Measurements from ENCODE around the gene SIRPA. TPM values are rescaled to one million over a fixed set of nuclear protein-coding genes. Genes with fewer than 3 reads are reported as not detected.

The SIRPA gene
- total and polyA plus RNA-seq, 2 experiments from 2014 or later = 93.3 to 101 TPM

- Histone ChIP-seq H3K4me2 (ENCODE audit: unreplicated experiment) (no peak overlapping the region), H3K36me3 (ENCODE audit: low read depth) (no peaks in the 10 kb centered on the region), H3K27ac (no peak overlapping the region), H4K20me1 (ENCODE audit: insufficient read depth) (no peaks in the 10 kb centered on the region), H3K4me1 (ENCODE audit: insufficient read depth) (no peaks in the 10 kb centered on the region), H3K9ac (no peak overlapping the region), H3K4me3 (no peak overlapping the region), H3K79me2 (ENCODE audit: insufficient read depth) (no peaks in the 10 kb centered on the region), H3K9me2 (ENCODE audit: insufficient read depth) (no peaks in the 10 kb centered on the region), H2AFZ (no peak overlapping the region), H3F3A (ENCODE audit: insufficient read depth) (no peaks in the 10 kb centered on the region), H3K27me3 (replicated peaks; ENCODE audit: insufficient read depth) (no peaks in the 10 kb centered on the region), H3K9me3 (ENCODE audit: low read depth) (no peaks in the 10 kb centered on the region)
- in situ Hi-C loops (cut with MboI) = no loop called here
- no peak for TF ChIP-seq EZH2phosphoT487 (IDR thresholded peaks at IDR 0.05; ENCODE audit: insufficient read depth, low read depth)
- no peak for TF ChIP-seq EZH2 (IDR thresholded peaks at IDR 0.05; ENCODE audit: insufficient read depth, poor library complexity, severe bottlenecking)
- no peak for DNase-seq
- WGBS, 2 experiments (ENCODE audit: low coverage in 1 of 2, low lambda C conversion rate in 2 of 2, missing lambda C conversion rate in 2 of 2) = 81 to 85% methylated on average over 7 of the region's 7 CpGs
These were observed 55.6 kb downstream of the SIRPA start for GRCh38 chr20:1950836-1951235.

GRCh38 chr20:1951436-1952115 lies 56.4 kb downstream of the SIRPA start:
- TF ChIP-seq EZH2 (IDR thresholded peaks at IDR 0.05; ENCODE audit: insufficient read depth, poor library complexity, severe bottlenecking) = no peak
- no peak for TF ChIP-seq EZH2phosphoT487 (IDR thresholded peaks at IDR 0.05; ENCODE audit: insufficient read depth, low read depth)
- no peaks in the 10 kb centered on the region for H3K9me2 ChIP-seq (ENCODE audit: insufficient read depth)
- no peaks in the 10 kb centered on the region for H3K36me3 ChIP-seq (ENCODE audit: low read depth)
- DNase-seq = no peak
- H3K9ac ChIP-seq = no peak overlapping the region
- H4K20me1 ChIP-seq (ENCODE audit: insufficient read depth) = no peaks in the 10 kb centered on the region
- no peaks in the 10 kb centered on the region for H3F3A ChIP-seq (ENCODE audit: insufficient read depth)
- no peaks in the 10 kb centered on the region for H3K79me2 ChIP-seq (ENCODE audit: insufficient read depth)
- H3K4me3 ChIP-seq = no peak overlapping the region
- H3K27ac ChIP-seq = no peak overlapping the region
- H3K27me3 ChIP-seq (replicated peaks; ENCODE audit: insufficient read depth) = no peaks in the 10 kb centered on the region
- H2AFZ ChIP-seq = no peak overlapping the region
- no peaks in the 10 kb centered on the region for H3K4me1 ChIP-seq (ENCODE audit: insufficient read depth)
- no peaks in the 10 kb centered on the region for H3K9me3 ChIP-seq (ENCODE audit: low read depth)
- H3K4me2 ChIP-seq (ENCODE audit: unreplicated experiment) = no peak overlapping the region
- 80 to 88% methylated on average over 10 to 11 of the region's 11 CpGs for WGBS, 2 experiments (ENCODE audit: low coverage in 1 of 2, low lambda C conversion rate in 2 of 2, missing lambda C conversion rate in 2 of 2)
- in situ Hi-C loops (cut with MboI) = no loop called here

- H3K79me2 ChIP-seq (ENCODE audit: insufficient read depth) = no peaks in the 10 kb centered on the region
- no peaks in the 10 kb centered on the region for H3K9me2 ChIP-seq (ENCODE audit: insufficient read depth)
- no peak overlapping the region for H3K4me3 ChIP-seq
- in situ Hi-C loops (cut with MboI) = no loop called here
- no peaks in the 10 kb centered on the region for H4K20me1 ChIP-seq (ENCODE audit: insufficient read depth)
- no peaks in the 10 kb centered on the region for H3K36me3 ChIP-seq (ENCODE audit: low read depth)
- H3K4me2 ChIP-seq (ENCODE audit: unreplicated experiment) = no peak overlapping the region
- no peak for DNase-seq
- no peak overlapping the region for H3K27ac ChIP-seq
- TF ChIP-seq EZH2phosphoT487 (IDR thresholded peaks at IDR 0.05; ENCODE audit: insufficient read depth, low read depth) = no peak
- no peak for TF ChIP-seq EZH2 (IDR thresholded peaks at IDR 0.05; ENCODE audit: insufficient read depth, poor library complexity, severe bottlenecking)
- H3K9me3 ChIP-seq (ENCODE audit: low read depth) = no peaks in the 10 kb centered on the region
- no peaks in the 10 kb centered on the region for H3K4me1 ChIP-seq (ENCODE audit: insufficient read depth)
- H3K27me3 ChIP-seq (replicated peaks; ENCODE audit: insufficient read depth) = no peaks in the 10 kb centered on the region
- no peak overlapping the region for H3K9ac ChIP-seq
- H3F3A ChIP-seq (ENCODE audit: insufficient read depth) = no peaks in the 10 kb centered on the region
- 45 to 47% methylated on average over 6 of the region's 6 CpGs for WGBS, 2 experiments (ENCODE audit: low coverage in 1 of 2, low lambda C conversion rate in 2 of 2, missing lambda C conversion rate in 2 of 2)
- no peak overlapping the region for H2AFZ ChIP-seq
These were observed 57.7 kb downstream of the SIRPA start for GRCh38 chr20:1952737-1953530.

DNA sequence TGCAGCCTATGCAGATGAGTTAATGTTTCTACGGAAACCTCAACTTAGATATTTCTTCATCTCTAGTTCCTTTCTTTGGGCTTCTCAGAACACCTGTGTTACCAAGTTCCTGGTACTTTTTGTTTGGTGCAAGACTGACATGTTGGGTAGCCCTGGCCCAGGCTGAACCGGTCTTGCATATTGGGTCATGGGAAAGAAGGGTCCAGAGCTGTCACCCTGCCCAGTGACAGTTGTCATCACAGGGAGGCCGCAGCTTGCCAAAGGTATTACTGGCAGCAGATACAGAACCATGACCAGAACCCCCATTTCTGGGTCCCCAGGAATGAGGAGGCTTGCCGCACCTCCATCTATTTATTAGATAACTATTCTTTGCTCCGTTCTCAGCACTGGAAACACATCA lies 58.4 kb downstream of the SIRPA start:
- H3K4me1 ChIP-seq (ENCODE audit: insufficient read depth) = no peaks in the 10 kb centered on the region
- H3K27ac ChIP-seq = no peak overlapping the region
- in situ Hi-C loops (cut with MboI) = no loop called here
- H3K4me3 ChIP-seq = no peak overlapping the region
- H3K27me3 ChIP-seq (replicated peaks; ENCODE audit: insufficient read depth) = no peaks in the 10 kb centered on the region
- 95 to 97% methylated on average over 5 of the region's 5 CpGs for WGBS, 2 experiments (ENCODE audit: low coverage in 1 of 2, low lambda C conversion rate in 2 of 2, missing lambda C conversion rate in 2 of 2)
- no peaks in the 10 kb centered on the region for H3K9me3 ChIP-seq (ENCODE audit: low read depth)
- no peaks in the 10 kb centered on the region for H4K20me1 ChIP-seq (ENCODE audit: insufficient read depth)
- TF ChIP-seq EZH2 (IDR thresholded peaks at IDR 0.05; ENCODE audit: insufficient read depth, poor library complexity, severe bottlenecking) (no peak), EZH2phosphoT487 (IDR thresholded peaks at IDR 0.05; ENCODE audit: insufficient read depth, low read depth) (no peak)
- no peaks in the 10 kb centered on the region for H3F3A ChIP-seq (ENCODE audit: insufficient read depth)
- H3K79me2 ChIP-seq (ENCODE audit: insufficient read depth) = no peaks in the 10 kb centered on the region
- no peak overlapping the region for H3K9ac ChIP-seq
- no peak overlapping the region for H3K4me2 ChIP-seq (ENCODE audit: unreplicated experiment)
- no peaks in the 10 kb centered on the region for H3K36me3 ChIP-seq (ENCODE audit: low read depth)
- H3K9me2 ChIP-seq (ENCODE audit: insufficient read depth) = no peaks in the 10 kb centered on the region
- DNase-seq = no peak
- H2AFZ ChIP-seq = no peak overlapping the region

Measured in GM23248 (cell line).